HAP-1 (cell line): ENCODE measurements around the gene SLC22A31.

Experiments
- DNase-seq, 2 experiments: peaks; one replicate each; pipeline ENCODE4 v3.0.0-alpha.2; 2016 to 2020; ENCODE audit warnings: low spot score in 2 of 2
- H3K27me3 ChIP-seq: fragments of 250-450 bp; sonication (Bioruptor Pico); 2 replicates; pipeline ENCODE4 v1.5.1; 2020; ENCODE audit warnings: low read depth, mild to moderate bottlenecking, moderate library complexity
- H3K36me3 ChIP-seq: fragments of 250-450 bp; sonication (Bioruptor Pico); replicated peaks from 2 replicates; pipeline ENCODE4 v1.5.1; 2020; ENCODE audit warnings: mild to moderate bottlenecking
- H3K4me1 ChIP-seq: fragments of 250-450 bp; sonication (Bioruptor Pico); 2 replicates; pipeline ENCODE4 v1.5.1; 2020; ENCODE audit warnings: mild to moderate bottlenecking
- H3K4me3 ChIP-seq: fragments of 250-450 bp; sonication (Bioruptor Pico); 2 replicates; pipeline ENCODE4 v1.5.1; 2020; ENCODE audit warnings: mild to moderate bottlenecking, moderate library complexity
- H3K9me3 ChIP-seq: fragments of 250-450 bp; sonication (Bioruptor Pico); 2 replicates; pipeline ENCODE4 v1.5.1; 2020; ENCODE audit warnings: mild to moderate bottlenecking, moderate library complexity
- in situ Hi-C: fragments of 300-500 bp; cut with MboI; formaldehyde crosslinking; loops from 3 replicates; pipeline ENCODE4 v1.14.3; 2020; ENCODE audit warnings: low sequenced_read_pairs, inconsistent platforms, mixed read lengths

SLC22A31 gene

DNA sequence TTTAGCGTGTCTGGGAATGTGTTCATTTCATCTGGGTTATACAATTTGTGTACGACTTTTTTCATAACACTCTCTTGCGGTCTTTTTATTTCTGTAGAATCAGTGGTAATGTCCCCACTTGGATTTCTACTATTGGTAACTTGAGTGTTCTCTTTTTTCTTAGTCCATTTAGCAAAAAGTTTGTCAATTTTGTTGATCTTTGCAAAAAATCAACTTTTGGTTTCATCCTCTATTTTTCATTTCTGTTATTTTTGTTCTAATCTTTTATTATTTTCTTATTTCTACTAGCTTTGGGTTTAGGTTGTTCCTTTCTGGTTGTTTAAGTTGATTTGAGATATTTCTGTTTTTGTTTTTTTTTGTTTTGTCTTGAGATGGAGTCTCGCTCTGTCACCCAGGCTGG is 7.7 kb upstream of the SLC22A31 start:
- no peaks in the 10 kb centered on the region for H3K9me3 ChIP-seq
- H3K27me3 ChIP-seq: peaks cover 13% of the 10 kb centered on the region
- no peak overlapping the region for H3K4me3 ChIP-seq
- H3K4me1 ChIP-seq: no peaks in the 10 kb centered on the region
- no peaks in the 10 kb centered on the region for H3K36me3 ChIP-seq
- in situ Hi-C loops: no loop called here
- no peak for DNase-seq

DNA sequence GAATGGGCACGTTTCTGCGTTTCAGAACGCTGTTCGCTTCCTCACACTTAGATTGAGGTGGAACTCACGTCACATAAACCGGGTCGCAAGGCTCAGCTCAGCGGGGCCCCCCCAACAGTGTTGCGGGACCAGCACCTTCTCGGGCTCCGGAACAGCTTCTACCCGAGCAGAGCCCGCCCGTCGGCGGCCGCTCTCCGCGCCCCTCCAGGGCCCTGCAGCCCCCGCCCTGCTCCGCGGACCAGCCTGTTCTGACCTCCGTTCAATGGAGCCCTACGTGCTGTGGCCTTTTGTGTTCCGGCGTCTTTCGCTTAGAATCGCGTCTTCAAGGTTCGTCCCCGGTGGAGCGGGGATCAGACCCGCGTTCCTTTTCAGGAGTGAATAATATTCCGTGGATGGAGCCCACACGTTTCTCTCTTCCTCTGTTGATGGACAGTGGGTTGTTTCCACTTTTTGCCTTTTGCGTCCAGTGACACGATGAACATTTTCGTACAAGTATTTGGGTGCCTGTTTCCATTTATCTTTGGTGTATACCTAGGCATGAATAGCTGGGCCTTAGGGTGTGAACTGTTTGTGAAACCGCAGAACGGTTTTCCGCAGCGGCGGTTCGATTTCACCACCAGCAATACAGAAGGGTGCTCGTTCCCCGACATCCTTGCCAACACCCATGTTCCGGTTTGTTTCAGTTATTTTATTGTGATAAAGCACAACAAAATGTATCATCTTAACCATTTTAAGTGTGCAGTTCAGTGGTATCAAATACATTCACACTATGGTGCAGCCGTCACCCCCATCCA is 2.3 kb upstream of the SLC22A31 start:
- Histone ChIP-seq H3K4me3 (peak overlapping the region; percentile 13; the same call in 1 of the 2 replicates), H3K4me1 (no peaks in the 10 kb centered on the region), H3K36me3 (no peaks in the 10 kb centered on the region), H3K9me3 (no peaks in the 10 kb centered on the region), H3K27me3 (peaks cover 28% of the 10 kb centered on the region)
- in situ Hi-C loops: no loop called here
- no peak for DNase-seq

- in situ Hi-C loops: no loop called here
- Histone ChIP-seq H3K4me1 (no peaks in the 10 kb centered on the region), H3K9me3 (no peaks in the 10 kb centered on the region), H3K36me3 (no peaks in the 10 kb centered on the region), H3K27me3 (peaks cover 28% of the 10 kb centered on the region), H3K4me3 (peak overlapping the region; percentile 33)
- peak; percentile 59 to 94 for DNase-seq
Measured at GRCh38 chr16:89201439-89202377, 1.4 kb upstream of the SLC22A31 start.

- Histone ChIP-seq H3K36me3 (no peaks in the 10 kb centered on the region), H3K4me1 (no peaks in the 10 kb centered on the region), H3K27me3 (peaks cover 28% of the 10 kb centered on the region), H3K4me3 (peak overlapping the region; percentile 33), H3K9me3 (no peaks in the 10 kb centered on the region)
- no peak for DNase-seq
- in situ Hi-C loops: no loop called here
Measured at GRCh38 chr16:89200850-89201411, 594 bp upstream of the SLC22A31 start.

DNA sequence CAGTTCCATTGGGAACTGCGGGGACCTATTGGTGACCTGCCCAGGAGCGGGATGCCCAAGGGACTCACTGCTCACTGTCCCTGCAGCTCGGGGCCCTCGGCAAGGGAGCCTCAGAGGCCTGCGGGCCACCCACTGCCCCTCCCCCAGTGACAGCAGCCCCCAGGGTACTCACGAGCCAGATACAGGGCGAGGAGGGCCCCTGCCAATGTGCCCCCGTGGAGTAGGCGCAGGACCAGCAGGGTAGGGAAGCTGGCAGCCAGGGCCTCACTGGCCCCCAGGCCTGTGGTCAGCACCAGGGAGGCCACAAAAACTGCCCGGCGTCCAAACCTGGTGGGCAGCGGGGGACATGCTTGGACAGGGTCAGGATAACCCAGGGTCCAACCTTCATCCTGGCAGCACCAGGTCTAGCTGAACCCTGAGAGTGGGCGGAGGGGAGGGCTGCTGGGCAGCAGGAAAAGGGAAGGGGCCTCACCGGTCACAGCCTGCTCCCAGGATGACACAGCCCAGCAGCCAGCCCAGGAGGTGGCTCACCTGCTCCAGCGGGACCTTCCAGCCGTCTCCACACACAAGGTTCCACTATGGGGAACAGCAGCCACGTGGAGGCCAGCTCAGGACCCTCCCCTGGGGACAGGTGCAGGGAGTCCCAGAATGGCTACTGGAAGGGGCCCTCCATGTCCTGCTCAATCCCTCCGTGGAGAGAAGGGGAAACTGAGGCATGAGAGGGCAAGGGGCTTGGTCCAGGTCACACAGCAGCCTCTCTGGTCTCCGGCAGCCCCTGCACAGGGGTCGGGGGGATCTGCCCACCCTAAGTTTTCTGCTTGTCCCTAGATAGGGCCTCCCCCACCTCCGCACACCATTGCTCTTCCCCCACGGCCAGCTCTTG is 855 bp downstream of the SLC22A31 start:
- Histone ChIP-seq H3K27me3 (peaks cover 28% of the 10 kb centered on the region), H3K4me3 (no peak overlapping the region; the same call in 1 of the 2 replicates), H3K9me3 (no peaks in the 10 kb centered on the region), H3K4me1 (no peaks in the 10 kb centered on the region), H3K36me3 (no peaks in the 10 kb centered on the region)
- in situ Hi-C loops: no loop called here
- no peak for DNase-seq

GRCh38 chr16:89198417-89199240 is 1.7 kb downstream of the SLC22A31 start:
- DNase-seq: no peak

DNA sequence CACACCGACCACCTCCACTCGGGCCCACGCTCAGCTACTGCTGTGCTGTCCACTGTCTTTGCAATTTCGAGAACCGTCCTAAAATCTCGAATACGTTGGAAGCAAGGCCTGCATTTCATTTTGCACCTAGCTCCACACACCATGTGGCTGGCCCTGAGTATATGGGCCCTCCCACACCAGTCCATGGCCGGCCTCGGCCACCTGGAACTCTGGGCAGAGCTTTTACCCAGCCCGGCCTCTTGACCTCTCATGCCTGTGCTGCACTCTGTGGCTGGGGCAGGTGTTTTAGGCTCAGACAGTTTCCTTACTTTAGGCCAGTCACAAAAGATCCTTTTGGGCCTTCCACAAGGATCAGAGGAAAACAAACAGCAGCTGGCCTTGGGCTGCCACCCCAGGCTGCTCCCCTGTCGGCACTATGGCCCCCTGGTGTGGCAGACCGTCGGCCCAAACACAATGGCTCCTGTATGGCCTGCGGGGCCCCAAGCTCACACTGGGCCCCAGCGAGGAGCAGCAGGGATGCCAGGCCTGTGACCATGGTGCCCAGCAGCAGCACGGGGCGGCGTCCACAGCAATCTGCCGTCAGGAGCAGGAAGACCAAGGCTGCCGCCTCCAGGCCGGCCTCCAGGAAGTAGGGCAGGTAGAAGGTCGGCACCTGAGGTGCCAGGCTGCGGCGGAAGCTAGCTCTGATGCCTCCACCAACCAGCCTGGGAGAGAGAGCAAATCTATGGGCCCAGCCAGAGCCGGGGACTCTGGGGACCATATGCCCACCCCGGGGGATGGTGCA is 2.5 kb downstream of the SLC22A31 start:
- no peak overlapping the region for H3K4me3 ChIP-seq
- DNase-seq: no peak
- in situ Hi-C loops: no loop called here

More at GRCh38 chr16:89198417-89199240, 1.7 kb downstream of the SLC22A31 start:
- H3K9me3 ChIP-seq: no peaks in the 10 kb centered on the region
- H3K4me1 ChIP-seq: no peaks in the 10 kb centered on the region
- in situ Hi-C loops: no loop called here
- peaks cover 22% of the 10 kb centered on the region for H3K27me3 ChIP-seq
- no peaks in the 10 kb centered on the region for H3K36me3 ChIP-seq
- no peak overlapping the region for H3K4me3 ChIP-seq

GRCh38 chr16:89197033-89197632 is 3.2 kb downstream of the SLC22A31 start:
- in situ Hi-C loops: no loop called here
- DNase-seq: no peak

More for the DNA sequence above, 2.5 kb downstream of the SLC22A31 start:
- Histone ChIP-seq H3K4me1 (no peaks in the 10 kb centered on the region), H3K9me3 (no peaks in the 10 kb centered on the region), H3K27me3 (peaks cover 15% of the 10 kb centered on the region), H3K36me3 (no peaks in the 10 kb centered on the region)

DNA sequence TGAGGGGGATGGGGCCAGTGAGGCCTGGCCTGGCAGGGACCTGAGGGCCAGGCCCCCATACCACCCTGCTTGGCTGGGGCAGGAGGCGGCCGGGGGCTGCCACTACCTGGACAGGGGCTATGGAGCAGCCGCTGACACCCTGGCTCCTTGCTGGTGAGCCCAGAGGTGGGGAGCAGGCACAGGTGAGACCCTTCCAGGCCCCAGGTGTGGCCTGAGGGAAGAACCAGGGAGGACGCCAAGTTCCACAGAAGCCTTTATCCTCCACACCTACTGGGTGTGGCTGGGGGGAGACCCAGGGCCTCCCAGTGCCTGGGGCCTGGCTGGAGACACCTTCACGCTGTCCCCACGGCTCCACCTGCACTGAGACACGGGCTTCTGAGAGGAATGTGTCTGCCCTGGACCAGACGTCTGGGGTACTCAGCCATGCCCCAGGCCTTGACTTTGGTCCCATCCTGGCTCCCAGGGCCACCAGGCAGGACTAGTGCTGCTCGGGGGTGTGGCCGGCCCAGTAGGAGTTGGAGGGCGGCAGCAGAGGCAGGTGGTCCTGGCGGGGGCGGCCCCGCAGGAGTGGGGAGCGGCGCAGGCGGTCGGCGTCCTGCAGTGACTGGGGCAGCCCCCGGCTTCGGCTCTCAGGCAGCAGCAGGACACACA is 4.7 kb downstream of the SLC22A31 start:
- Histone ChIP-seq H3K4me1 (no peaks in the 10 kb centered on the region), H3K4me3 (no peak overlapping the region), H3K9me3 (no peaks in the 10 kb centered on the region), H3K27me3 (peaks cover 7% of the 10 kb centered on the region; the same call in 1 of the 2 replicates), H3K36me3 (no peaks in the 10 kb centered on the region)
- in situ Hi-C loops: no loop called here
- DNase-seq: no peak

More at GRCh38 chr16:89197033-89197632, 3.2 kb downstream of the SLC22A31 start:
- Histone ChIP-seq H3K4me1 (no peaks in the 10 kb centered on the region), H3K27me3 (peaks cover 10% of the 10 kb centered on the region), H3K36me3 (no peaks in the 10 kb centered on the region), H3K9me3 (no peaks in the 10 kb centered on the region), H3K4me3 (no peak overlapping the region)

- H3K9me3 ChIP-seq: no peaks in the 10 kb centered on the region
- no peaks in the 10 kb centered on the region for H3K27me3 ChIP-seq
- DNase-seq: no peak
- no peaks in the 10 kb centered on the region for H3K36me3 ChIP-seq
- in situ Hi-C loops: no loop called here
- no peak overlapping the region for H3K4me3 ChIP-seq
- no peaks in the 10 kb centered on the region for H3K4me1 ChIP-seq
Measured at GRCh38 chr16:89194340-89195311, 5.7 kb downstream of the SLC22A31 start.
